K562 (cell line): Measurements from ENCODE around the gene ANKH. TPM values are rescaled to one million over a fixed set of nuclear protein-coding genes. Genes with fewer than 3 reads are reported as not detected.

Experiments
- ATAC-seq: fragments of 200-7000 bp; cut with Tn5 transposase; 3 replicates; pipeline ENCODE4 v1.9.1; 2020; ENCODE audit warnings: moderate library complexity
- BruUV-seq: library from RNA; stranded (reverse); fragments of 400-500 nt; replicated peaks from 2 replicates; lab custom pipeline; 2021; lab: Mats Ljungman, UMichigan
- CTCF ChIA-PET: fragments of 300-600 bp; formaldehyde crosslinking; extraction: SDS; loops from one replicate; lab custom pipeline; 2021; ENCODE audit warnings: low intra/inter-chr PET ratio; lab: Yijun Ruan, JAX
- POLR2A ChIA-PET: fragments of 300-600, 350-650 bp; sonication (Branson Sonifier 250); formaldehyde crosslinking; extraction: SDS; loops from one replicate; lab custom pipeline; 2021; ENCODE audit warnings: antibody characterized with exemption, inconsistent platforms; lab: Yijun Ruan, JAX
- DNase-seq, 4 experiments: peaks; one replicate each; pipeline versions ENCODE4 v3.0.0 to v3.0.0-alpha.2; 2011 to 2018; ENCODE audit warnings: low spot score in 3 of 4, mixed read lengths in 3 of 4; ENCODE audit errors: extremely low read depth in 1 of 4
- FAIRE-seq: peaks from 2 replicates; lab custom pipeline; 2011; peaks lifted over from hg19 to GRCh38; lab: Jason Lieb, UNC
- H2AFZ ChIP-seq: 2 replicates; pipeline ENCODE4 v1.6.0; 2011; ENCODE audit warnings: low read depth, low read length, control low read depth, inconsistent platforms
- H3K27ac ChIP-seq: fragments of 200-600 bp; 3 replicates; pipeline ENCODE4 v1.8.0; 2011; ENCODE audit warnings: low read depth, mild to moderate bottlenecking, control low read depth, inconsistent platforms, low read length, moderate library complexity, mixed read lengths; ENCODE audit errors: extremely low read depth
- H3K27me3 ChIP-seq, 2 experiments: fragments of 300-600 bp in 1 of 2; 2 replicates in 1 of 2; 3 replicates in 1 of 2; pipeline versions ENCODE4 v1.6.0 to v1.8.0; 2011; ENCODE audit warnings: inconsistent platforms in 2 of 2, low read length in 2 of 2, mild to moderate bottlenecking in 1 of 2, mixed read lengths in 1 of 2, moderate library complexity in 1 of 2; ENCODE audit not compliant: control insufficient read depth in 2 of 2, insufficient read depth in 2 of 2
- H3K36me3 ChIP-seq: fragments of 300-600 bp; 3 replicates; pipeline ENCODE4 v1.8.0; 2011; ENCODE audit warnings: mild to moderate bottlenecking, low read length, inconsistent platforms; ENCODE audit not compliant: control insufficient read depth, insufficient read depth
- H3K4me1 ChIP-seq, 2 experiments: fragments of 200-600 bp in 1 of 2; replicated peaks in 1 of 2; 2 replicates in 1 of 2; 3 replicates in 1 of 2; pipeline versions ENCODE4 v1.5.1 to v1.8.0; 2011; ENCODE audit warnings: inconsistent platforms in 2 of 2, low read length in 2 of 2, mild to moderate bottlenecking in 1 of 2, mixed read lengths in 1 of 2, moderate library complexity in 1 of 2; ENCODE audit not compliant: control insufficient read depth in 2 of 2, insufficient read depth in 2 of 2
- H3K4me2 ChIP-seq: 2 replicates; pipeline ENCODE4 v1.6.1; 2011; ENCODE audit warnings: low read length, control low read depth, inconsistent platforms, mixed read lengths; ENCODE audit not compliant: insufficient read depth
- H3K4me3 ChIP-seq: fragments of 200-600 bp; sonication (generic), shearing (Covaris generic); 2 replicates; pipeline ENCODE4 v1.5.1; 2016; ENCODE audit warnings: control low read depth, inconsistent platforms
- H3K79me2 ChIP-seq: fragments of 200-600 bp; 3 replicates; pipeline ENCODE4 v1.8.0; 2011; ENCODE audit warnings: low read length, inconsistent platforms; ENCODE audit not compliant: control insufficient read depth, insufficient read depth
- H3K9ac ChIP-seq, 2 experiments: 2 replicates each; pipeline versions ENCODE4 v1.6.0 to v1.6.1; 2011; ENCODE audit warnings: low read depth in 2 of 2, low read length in 2 of 2, control low read depth in 1 of 2, inconsistent platforms in 1 of 2, mild to moderate bottlenecking in 1 of 2, mixed read lengths in 1 of 2; ENCODE audit not compliant: insufficient read depth in 1 of 2
- H3K9me1 ChIP-seq: one replicate; pipeline ENCODE4 v1.6.0; 2011; ENCODE audit warnings: inconsistent platforms, mild to moderate bottlenecking, low read length, moderate library complexity; ENCODE audit not compliant: control insufficient read depth, insufficient read depth
- H3K9me3 ChIP-seq: replicated peaks from 2 replicates; pipeline ENCODE4 v1.5.1; 2011; ENCODE audit warnings: low read depth, low read length, inconsistent platforms; ENCODE audit not compliant: control insufficient read depth, insufficient read depth
- H4K20me1 ChIP-seq: replicated peaks from 2 replicates; pipeline ENCODE4 v1.6.1; 2011; ENCODE audit warnings: low read length, inconsistent platforms, mixed read lengths; ENCODE audit not compliant: control insufficient read depth, insufficient read depth
- BRF1 ChIP-seq: IDR thresholded peaks from 3 replicates; pipeline ENCODE4 v1.6.1; 2011; ENCODE audit warnings: borderline replicate concordance, mild to moderate bottlenecking; ENCODE audit not compliant: insufficient read length; ENCODE audit errors: extremely low read depth
- FOXM1 ChIP-seq, 2 experiments: fragments of 450-650 bp in 1 of 2; sonication (generic) in 1 of 2; formaldehyde crosslinking in 1 of 2; IDR thresholded peaks; 2 replicates each; pipeline versions ENCODE4 v1.6.1 to v1.9.0; 2017 to 2022; ENCODE audit warnings: low read depth in 2 of 2, mild to moderate bottlenecking in 2 of 2, missing genetic modification reagents in 1 of 2, moderate library complexity in 1 of 2
- JUN ChIP-seq, 2 experiments: sonication (generic) in 1 of 2; formaldehyde crosslinking in 1 of 2; IDR thresholded peaks; 2 replicates each; pipeline versions ENCODE4 v1.6.1 to v1.8.0; 2012 to 2022; ENCODE audit warnings: borderline replicate concordance in 2 of 2, mild to moderate bottlenecking in 2 of 2, improper control_type of control experiment in 1 of 2, low read depth in 1 of 2, low read length in 1 of 2, missing genetic modification reagents in 1 of 2
- SPI1 ChIP-seq: IDR thresholded peaks from 2 replicates; pipeline ENCODE4 v1.6.1; 2011; ENCODE audit warnings: low read depth, low read length, control low read depth, borderline replicate concordance
- YBX1 ChIP-seq: fragments of 450-650 bp; IDR thresholded peaks from 2 replicates; pipeline ENCODE4 v1.7.1; 2016; ENCODE audit warnings: mild to moderate bottlenecking
- ZEB2 ChIP-seq: fragments of 450-650 bp; IDR thresholded peaks from 2 replicates; pipeline ENCODE4 v1.6.1; 2016
- ZNF134 ChIP-seq: fragments of 250-450 bp; sonication (Bioruptor Pico); conservative IDR thresholded peaks from 2 replicates; pipeline ENCODE4 v1.4.0; 2020
- ZNF324 ChIP-seq: fragments of 250-450 bp; sonication (Bioruptor Pico); IDR thresholded peaks from 2 replicates; pipeline ENCODE4 v1.4.0; 2020; ENCODE audit warnings: mild to moderate bottlenecking
- ZNF561 ChIP-seq: fragments of 450-650 bp; formaldehyde crosslinking; conservative IDR thresholded peaks from 2 replicates; pipeline ENCODE4 v1.4.0; 2020; ENCODE audit warnings: mild to moderate bottlenecking, moderate library complexity
- WGBS: fragments of 100-300 bp; shearing (Covaris generic); methylation state at CpG from one replicate; pipeline ENCODE4 v1.1.6; 2016; ENCODE audit warnings: low coverage, mixed read lengths; ENCODE audit not compliant: insufficient coverage; ENCODE audit errors: missing lambda C conversion rate; 5-methylcytosine and 5-hydroxymethylcytosine counted together
- in situ Hi-C: fragments of 300-500 bp; cut with MboI; formaldehyde crosslinking; loops from 4 replicates; pipeline ENCODE4 v1.15.0; 2018; ENCODE audit warnings: inconsistent platforms, mixed read lengths
- intact Hi-C: fragments of 100-400 bp; cut with micrococcal nuclease; formaldehyde crosslinking; loops from 2 replicates; pipeline ENCODE4 v1.14.2; 2022
- polyA plus RNA-seq, 8 experiments: library from polyadenylated mRNA; depleted of rRNA in 4 of 8; stranded (reverse) in 5 of 8; unstranded in 3 of 8; fragments of >200 nt; fragmentation: Nextera tagmentation in 2 of 8; fragmentation: Illumina TruSeq in 1 of 8; extraction: Ambion mirVana in 2 of 8; extraction: Trizol in 1 of 8; gene quantifications; 2 replicates each; pipeline versions ENCODE4 v1.2.1 to v1.2.3, GENCODE V29; 2011 to 2014; ENCODE audit warnings: inconsistent platforms in 1 of 8, missing spikeins in 1 of 8
- total RNA-seq, 7 experiments: library from RNA; depleted of rRNA in 6 of 7; stranded (reverse); fragments of >200 nt in 6 of 7; fragmentation: Illumina TruSeq in 2 of 7; extraction: Trizol in 2 of 7; gene quantifications; 2 replicates each; pipeline versions ENCODE4 v1.2.1 to v1.2.3, GENCODE V29; 2011 to 2021; ENCODE audit warnings: low replicate concordance in 1 of 7
- TF ChIP-seq, protein P1 (sequence below): fragments of 450-650 bp; formaldehyde crosslinking; IDR thresholded peaks from 2 replicates; pipeline ENCODE4 v1.4.0; 2022; ENCODE audit warnings: mild to moderate bottlenecking, moderate library complexity
- TF ChIP-seq, protein P2 (sequence below), 2 experiments: fragments of 450-650 bp; conservative IDR thresholded peaks; 2 replicates each; pipeline ENCODE4 v1.6.1; 2017; ENCODE audit warnings: mild to moderate bottlenecking in 2 of 2, moderate library complexity in 2 of 2
- TF ChIP-seq, protein P3 (sequence below): fragments of 250-450 bp; sonication (Bioruptor Pico); IDR thresholded peaks from 2 replicates; pipeline ENCODE4 v1.5.0; 2021

Gene ANKH
- total and polyA plus RNA-seq, 9 of the 15 experiments (the other 6 are each of a cell fraction or from before 2014, with no cell fraction given), result 0.79 to 12.2 (median 4.5) TPM

DNA sequence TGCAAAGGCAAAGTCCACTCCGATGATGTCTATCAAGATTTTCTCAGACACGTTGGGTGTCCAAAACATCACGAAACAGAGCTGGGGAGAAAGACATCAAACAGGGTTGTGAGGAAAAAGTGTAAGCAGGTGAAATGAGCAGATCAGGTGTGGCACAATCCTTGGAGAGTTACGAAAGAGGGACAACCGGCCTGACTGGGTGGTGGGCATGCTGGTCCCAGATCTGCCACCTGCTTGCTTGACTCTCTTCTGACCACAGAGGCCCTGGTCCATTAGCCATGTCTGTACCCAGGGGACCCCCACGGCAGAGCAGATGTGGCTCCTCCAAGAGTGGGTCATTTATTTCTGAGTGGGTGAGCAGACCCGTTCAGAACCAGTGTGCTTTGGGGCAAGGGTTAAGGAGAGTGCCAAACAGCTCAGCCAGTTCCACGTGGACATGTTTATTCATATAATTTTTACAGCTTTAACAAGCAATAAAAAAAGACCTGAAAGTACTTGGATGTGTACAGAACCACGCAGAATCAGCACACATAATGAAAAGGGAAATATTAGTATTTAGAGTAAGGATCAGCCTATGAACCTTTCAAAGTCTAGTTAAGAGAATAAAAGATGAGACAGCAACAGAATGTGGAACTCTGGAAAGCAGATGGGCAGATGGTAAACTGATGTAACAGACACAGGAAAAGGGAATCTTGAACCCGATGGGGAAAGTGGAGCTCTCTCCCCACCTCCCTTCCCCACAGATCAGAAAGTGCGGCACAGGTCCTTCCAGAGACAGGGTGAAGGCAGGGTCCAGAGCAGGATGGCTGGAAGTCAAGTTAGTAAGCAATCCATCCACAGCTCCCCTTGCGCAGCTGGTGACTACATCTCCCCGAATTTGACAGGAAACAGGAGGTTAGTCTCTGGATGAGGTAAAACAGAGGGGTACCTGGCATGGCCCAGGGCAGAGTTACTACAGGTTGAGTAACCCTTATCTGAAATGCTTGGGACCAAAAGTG lies 154.5 kb downstream of the ANKH start:
- Histone ChIP-seq H3K9ac (no peak overlapping the region), H3K4me2 (no peak overlapping the region), H3K36me3 (peaks cover 25% of the 10 kb centered on the region; the same call in 2 of the 3 replicates), H3K9me3 (no peaks in the 10 kb centered on the region), H3K27ac (no peak overlapping the region), H3K9me1 (no peaks in the 10 kb centered on the region), H3K79me2 (no peaks in the 10 kb centered on the region), H3K27me3 (no peaks in the 10 kb centered on the region), H4K20me1 (no peaks in the 10 kb centered on the region), H3K4me1 (peaks cover 0 to 3% of the 10 kb centered on the region in 2 experiments; a peak in 1 of 5 replicates), H3K4me3 (no peak overlapping the region), H2AFZ (no peak overlapping the region)
- in situ Hi-C loops (no loop called here), intact Hi-C loops (no loop called here)
- ChIA-PET CTCF (no interaction called here), POLR2A (interaction anchor here (1.0 kb wide), 1 partner anchor 11 kb away, joined by 3 read pairs; no protein-coding TSS in a partner anchor)
- WGBS, result 81% methylated on average over 13 of the region's 13 CpGs
- ATAC-seq (no peak), FAIRE-seq (no peak), DNase-seq (no peak)
- TF ChIP-seq, protein P1, sequence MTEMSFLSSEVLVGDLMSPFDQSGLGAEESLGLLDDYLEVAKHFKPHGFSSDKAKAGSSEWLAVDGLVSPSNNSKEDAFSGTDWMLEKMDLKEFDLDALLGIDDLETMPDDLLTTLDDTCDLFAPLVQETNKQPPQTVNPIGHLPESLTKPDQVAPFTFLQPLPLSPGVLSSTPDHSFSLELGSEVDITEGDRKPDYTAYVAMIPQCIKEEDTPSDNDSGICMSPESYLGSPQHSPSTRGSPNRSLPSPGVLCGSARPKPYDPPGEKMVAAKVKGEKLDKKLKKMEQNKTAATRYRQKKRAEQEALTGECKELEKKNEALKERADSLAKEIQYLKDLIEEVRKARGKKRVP, result no peak
- TF ChIP-seq BRF1 (no peak), ZNF324 (CRISPR knock-in tag) (no peak), ZNF134 (CRISPR knock-in tag) (no peak), SPI1 (no peak), ZNF561 (CRISPR knock-in tag) (no peak), FOXM1 (IDR thresholded peaks at IDR 0.05; ENCODE audit: low read depth) (no peak), FOXM1 (CRISPR knock-in tag; IDR thresholded peaks at IDR 0.05; ENCODE audit: low read depth) (no peak), ZEB2 (no peak), YBX1 (no peak), JUN (IDR thresholded peaks at IDR 0.05; ENCODE audit: borderline replicate concordance, low read depth, low read length) (no peak), JUN (CRISPR knock-in tag; IDR thresholded peaks at IDR 0.05; ENCODE audit: borderline replicate concordance) (no peak)
- TF ChIP-seq, protein P2, sequence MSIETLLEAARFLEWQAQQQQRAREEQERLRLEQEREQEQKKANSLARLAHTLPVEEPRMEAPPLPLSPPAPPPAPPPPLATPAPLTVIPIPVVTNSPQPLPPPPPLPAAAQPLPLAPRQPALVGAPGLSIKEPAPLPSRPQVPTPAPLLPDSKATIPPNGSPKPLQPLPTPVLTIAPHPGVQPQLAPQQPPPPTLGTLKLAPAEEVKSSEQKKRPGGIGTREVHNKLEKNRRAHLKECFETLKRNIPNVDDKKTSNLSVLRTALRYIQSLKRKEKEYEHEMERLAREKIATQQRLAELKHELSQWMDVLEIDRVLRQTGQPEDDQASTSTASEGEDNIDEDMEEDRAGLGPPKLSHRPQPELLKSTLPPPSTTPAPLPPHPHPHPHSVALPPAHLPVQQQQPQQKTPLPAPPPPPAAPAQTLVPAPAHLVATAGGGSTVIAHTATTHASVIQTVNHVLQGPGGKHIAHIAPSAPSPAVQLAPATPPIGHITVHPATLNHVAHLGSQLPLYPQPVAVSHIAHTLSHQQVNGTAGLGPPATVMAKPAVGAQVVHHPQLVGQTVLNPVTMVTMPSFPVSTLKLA (conservative IDR thresholded peaks at IDR 0.05), result no peak
- TF ChIP-seq, protein P3, sequence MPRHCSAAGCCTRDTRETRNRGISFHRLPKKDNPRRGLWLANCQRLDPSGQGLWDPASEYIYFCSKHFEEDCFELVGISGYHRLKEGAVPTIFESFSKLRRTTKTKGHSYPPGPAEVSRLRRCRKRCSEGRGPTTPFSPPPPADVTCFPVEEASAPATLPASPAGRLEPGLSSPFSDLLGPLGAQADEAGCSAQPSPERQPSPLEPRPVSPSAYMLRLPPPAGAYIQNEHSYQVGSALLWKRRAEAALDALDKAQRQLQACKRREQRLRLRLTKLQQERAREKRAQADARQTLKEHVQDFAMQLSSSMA (CRISPR knock-in tag), result no peak
- no TSS peak for BruUV-seq
